Measurements from ENCODE around the gene EFHC1. TPM values are rescaled to one million over a fixed set of nuclear protein-coding genes. Genes with fewer than 3 reads are reported as not detected.

Gene EFHC1
- total RNA-seq, 1 donor from 2014 or later: 59.8 TPM

DNA sequence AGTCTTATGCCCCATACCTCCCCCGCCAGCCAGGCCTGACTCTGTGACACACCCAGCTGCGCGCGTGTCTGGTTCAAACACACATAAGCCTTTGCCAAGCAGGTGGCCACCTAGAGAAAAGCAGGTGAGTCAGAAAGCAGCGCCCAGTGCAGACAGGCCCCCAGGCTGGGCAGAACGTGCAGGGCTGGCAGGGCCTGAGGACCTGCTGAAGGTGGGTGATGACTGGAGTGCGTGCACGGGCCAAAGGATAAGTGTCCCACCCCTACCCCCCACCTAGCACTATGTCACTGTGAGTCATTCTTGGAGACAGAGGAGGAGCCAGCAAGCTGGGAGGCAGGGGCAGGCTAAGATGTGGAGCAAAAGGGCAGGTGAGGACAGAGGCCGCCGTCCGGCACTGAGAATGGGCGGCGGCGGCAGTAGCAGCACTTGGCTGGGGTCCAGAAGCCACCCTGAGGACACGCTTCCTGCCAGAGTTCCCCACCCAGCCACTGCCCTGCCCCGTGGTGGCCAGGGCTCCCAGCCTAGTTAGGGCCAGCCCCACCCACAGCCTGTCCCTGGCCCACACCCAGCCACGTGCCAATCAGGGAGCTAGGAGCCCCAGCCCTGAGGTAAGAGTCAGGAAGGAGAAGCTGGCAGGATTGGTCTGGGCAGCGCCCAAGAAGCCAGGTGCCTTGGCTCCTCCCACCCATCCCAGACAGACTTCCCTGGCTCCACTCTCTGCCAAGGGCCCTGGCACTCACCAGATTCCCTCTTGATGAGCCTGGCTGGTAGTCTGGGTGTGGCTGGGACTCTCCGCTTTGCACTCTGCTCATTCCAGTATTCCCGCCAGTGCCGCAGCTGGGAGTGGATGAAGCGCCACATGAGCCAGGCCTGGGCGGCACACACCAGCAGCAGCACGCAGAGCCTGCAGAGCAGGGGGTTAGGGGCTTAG is 84.0 kb downstream of the EFHC1 start:
- no peak for DNase-seq (ENCODE audit: low spot score)
- H3K4me3 ChIP-seq: no peak overlapping the region
- H3K27ac Mint-ChIP-seq: no peak overlapping the region
- H3K27ac ChIP-seq: no peak overlapping the region
- no peaks in the 10 kb centered on the region for H3K9me3 Mint-ChIP-seq
- peaks cover 4% of the 10 kb centered on the region for H3F3A ChIP-seq (ENCODE audit: low read depth)
- H3K36me3 Mint-ChIP-seq: peaks cover 35% of the 10 kb centered on the region
- no peak overlapping the region for H3K4me2 ChIP-seq
- no peaks in the 10 kb centered on the region for H3K36me3 ChIP-seq
- no peak overlapping the region for H3K4me3 Mint-ChIP-seq
- no peaks in the 10 kb centered on the region for H3K9me3 ChIP-seq (ENCODE audit: low read depth)
- H3K4me1 Mint-ChIP-seq: peaks cover 3% of the 10 kb centered on the region
- no peaks in the 10 kb centered on the region for H3K79me2 ChIP-seq (ENCODE audit: low read depth)
- no peak overlapping the region for H3K9ac ChIP-seq
- no peak for TF ChIP-seq EZH2 (IDR thresholded peaks at IDR 0.05)
- TF ChIP-seq EZH2phosphoT487 (IDR thresholded peaks at IDR 0.05): no peak
- TF ChIP-seq, protein P1, sequence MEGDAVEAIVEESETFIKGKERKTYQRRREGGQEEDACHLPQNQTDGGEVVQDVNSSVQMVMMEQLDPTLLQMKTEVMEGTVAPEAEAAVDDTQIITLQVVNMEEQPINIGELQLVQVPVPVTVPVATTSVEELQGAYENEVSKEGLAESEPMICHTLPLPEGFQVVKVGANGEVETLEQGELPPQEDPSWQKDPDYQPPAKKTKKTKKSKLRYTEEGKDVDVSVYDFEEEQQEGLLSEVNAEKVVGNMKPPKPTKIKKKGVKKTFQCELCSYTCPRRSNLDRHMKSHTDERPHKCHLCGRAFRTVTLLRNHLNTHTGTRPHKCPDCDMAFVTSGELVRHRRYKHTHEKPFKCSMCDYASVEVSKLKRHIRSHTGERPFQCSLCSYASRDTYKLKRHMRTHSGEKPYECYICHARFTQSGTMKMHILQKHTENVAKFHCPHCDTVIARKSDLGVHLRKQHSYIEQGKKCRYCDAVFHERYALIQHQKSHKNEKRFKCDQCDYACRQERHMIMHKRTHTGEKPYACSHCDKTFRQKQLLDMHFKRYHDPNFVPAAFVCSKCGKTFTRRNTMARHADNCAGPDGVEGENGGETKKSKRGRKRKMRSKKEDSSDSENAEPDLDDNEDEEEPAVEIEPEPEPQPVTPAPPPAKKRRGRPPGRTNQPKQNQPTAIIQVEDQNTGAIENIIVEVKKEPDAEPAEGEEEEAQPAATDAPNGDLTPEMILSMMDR (IDR thresholded peaks at IDR 0.05): no peak
- H2AFZ ChIP-seq (replicated peaks): no peak overlapping the region
- H4K20me1 ChIP-seq (ENCODE audit: low read depth): no peaks in the 10 kb centered on the region
- no peaks in the 10 kb centered on the region for H3K27me3 ChIP-seq
- peaks cover 8% of the 10 kb centered on the region for H3K4me1 ChIP-seq
- H3K27me3 Mint-ChIP-seq (ENCODE audit: insufficient read depth, low read depth): peaks cover 2% of the 10 kb centered on the region

DNA sequence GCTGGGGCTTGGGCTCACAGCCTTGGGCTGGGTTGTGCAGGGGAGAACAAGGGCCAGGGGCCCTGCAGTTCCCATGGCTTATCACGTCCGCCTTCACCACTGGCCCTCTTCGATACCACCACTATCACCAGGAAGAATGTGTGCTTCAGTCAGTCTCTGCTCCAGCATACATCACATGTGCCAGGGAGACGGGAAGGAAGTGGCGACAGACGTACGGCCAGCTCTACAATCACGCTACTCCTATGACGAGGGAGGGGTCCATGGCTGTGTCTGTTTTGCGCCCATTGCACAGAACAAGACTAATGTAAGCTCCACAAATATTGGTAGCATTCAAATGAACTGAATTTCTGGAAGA is 84.6 kb downstream of the EFHC1 start:
- H3K27me3 Mint-ChIP-seq (ENCODE audit: insufficient read depth, low read depth): no peaks in the 10 kb centered on the region
- H3K27me3 ChIP-seq: no peaks in the 10 kb centered on the region
- H3F3A ChIP-seq (ENCODE audit: low read depth): no peaks in the 10 kb centered on the region
- no peaks in the 10 kb centered on the region for H3K36me3 ChIP-seq
- no peak overlapping the region for H2AFZ ChIP-seq (replicated peaks)
- H3K9me3 Mint-ChIP-seq: no peaks in the 10 kb centered on the region
- DNase-seq (ENCODE audit: low spot score): no peak
- no peak overlapping the region for H3K9ac ChIP-seq
- H3K4me3 Mint-ChIP-seq: peak overlapping the region; percentile 70
- H4K20me1 ChIP-seq (ENCODE audit: low read depth): no peaks in the 10 kb centered on the region
- no peaks in the 10 kb centered on the region for H3K4me1 Mint-ChIP-seq
- no peaks in the 10 kb centered on the region for H3K79me2 ChIP-seq (ENCODE audit: low read depth)
- peak overlapping the region; percentile 44 for H3K27ac Mint-ChIP-seq
- H3K9me3 ChIP-seq (ENCODE audit: low read depth): no peaks in the 10 kb centered on the region
- H3K4me3 ChIP-seq: no peak overlapping the region
- peaks cover 42% of the 10 kb centered on the region for H3K36me3 Mint-ChIP-seq
- TF ChIP-seq EZH2phosphoT487 (IDR thresholded peaks at IDR 0.05): no peak
- no peak for TF ChIP-seq EZH2 (IDR thresholded peaks at IDR 0.05)
- TF ChIP-seq, protein P1 (IDR thresholded peaks at IDR 0.05): no peak
- H3K4me2 ChIP-seq: no peak overlapping the region
- H3K4me1 ChIP-seq: peaks cover 3% of the 10 kb centered on the region
- H3K27ac ChIP-seq: no peak overlapping the region

DNA sequence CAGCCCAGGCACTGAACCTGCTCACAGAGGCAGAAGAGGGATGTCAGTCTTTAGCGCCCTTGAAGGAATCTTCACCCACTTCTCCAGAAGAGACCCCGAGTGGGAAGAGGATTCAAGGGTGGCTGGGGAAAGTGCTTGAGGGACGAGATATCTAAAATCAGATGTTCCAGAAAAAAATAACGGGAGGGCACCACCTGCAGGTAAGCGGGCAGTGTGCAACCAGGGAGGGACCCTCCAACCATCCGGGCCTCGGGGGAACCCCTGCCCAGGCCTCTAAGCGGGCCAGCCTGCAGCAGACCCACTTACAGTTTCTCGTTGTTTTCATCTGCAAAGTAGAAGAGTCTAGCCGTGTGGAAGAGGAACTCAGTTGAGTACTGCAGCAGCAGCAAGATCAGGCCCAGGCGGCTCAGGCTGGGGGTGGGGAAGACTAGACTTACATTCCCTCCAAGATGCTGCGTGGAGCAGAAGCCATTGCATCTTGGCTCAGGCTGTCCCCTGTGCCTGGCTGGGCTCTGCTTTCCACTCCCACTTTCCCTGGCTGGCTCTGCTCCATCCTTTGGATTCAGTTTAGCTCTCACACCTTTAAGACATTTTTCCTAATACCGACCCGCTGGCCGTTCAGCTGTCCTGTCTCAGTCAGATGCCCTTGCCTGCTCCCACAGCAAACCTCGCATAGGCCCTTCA is 85.7 kb downstream of the EFHC1 start:
- Mint-ChIP-seq H3K9me3 (no peaks in the 10 kb centered on the region), H3K27ac (no peak overlapping the region), H3K27me3 (ENCODE audit: insufficient read depth, low read depth) (no peaks in the 10 kb centered on the region), H3K4me3 (no peak overlapping the region), H3K4me1 (no peaks in the 10 kb centered on the region), H3K36me3 (peaks cover 51% of the 10 kb centered on the region)
- Histone ChIP-seq H3K4me1 (peaks cover 3% of the 10 kb centered on the region), H3K4me3 (no peak overlapping the region), H3K79me2 (ENCODE audit: low read depth) (no peaks in the 10 kb centered on the region), H3K27me3 (no peaks in the 10 kb centered on the region), H3K27ac (no peak overlapping the region), H3K36me3 (no peaks in the 10 kb centered on the region), H2AFZ (replicated peaks) (no peak overlapping the region), H3K9me3 (ENCODE audit: low read depth) (no peaks in the 10 kb centered on the region), H4K20me1 (ENCODE audit: low read depth) (no peaks in the 10 kb centered on the region), H3K4me2 (no peak overlapping the region), H3F3A (ENCODE audit: low read depth) (no peaks in the 10 kb centered on the region), H3K9ac (no peak overlapping the region)
- TF ChIP-seq, protein P1 (IDR thresholded peaks at IDR 0.05): peak; percentile 43
- TF ChIP-seq EZH2 (IDR thresholded peaks at IDR 0.05): no peak
- no peak for DNase-seq (ENCODE audit: low spot score)

Measured in neural progenitor cell (in vitro differentiated cells).